ENCODE measurements around the gene CASS4.

The CASS4 gene

GRCh38 chr20:56426926-56427325, 14.9 kb downstream of the CASS4 start:
- Histone ChIP-seq H3K27me3 (ENCODE audit: control insufficient read depth in 3 of 3, insufficient read depth in 3 of 3, low read depth in 1 of 3, low read length in 3 of 3) (no peaks in the 10 kb centered on the region), H3K4me3 (ENCODE audit: low read length in 2 of 2) (no peak overlapping the region), H3K4ac (ENCODE audit: low read length) (no peak overlapping the region), H3K27ac (replicated peaks; ENCODE audit: low read length) (no peak overlapping the region), H3K9ac (ENCODE audit: low read depth, low read length, poor library complexity) (no peak overlapping the region), H2BK12ac (ENCODE audit: low read length) (no peak overlapping the region), H3K14ac (ENCODE audit: low read length) (no peak overlapping the region), H3K4me1 (ENCODE audit: control insufficient read depth in 2 of 2, insufficient read depth in 1 of 2, low read depth in 1 of 2, low read length in 2 of 2) (peaks cover 0 to 10% of the 10 kb centered on the region in 2 donors), H4K91ac (ENCODE audit: low read depth, low read length, poor library complexity) (no peak overlapping the region), H2BK120ac (ENCODE audit: low read depth, low read length) (no peak overlapping the region), H3K23ac (ENCODE audit: low read depth, low read length, poor library complexity) (no peak overlapping the region), H2AFZ (ENCODE audit: low read length) (no peak overlapping the region), H4K8ac (ENCODE audit: low read depth, low read length) (no peak overlapping the region), H2BK15ac (ENCODE audit: low read length) (no peak overlapping the region), H2AK5ac (ENCODE audit: low read depth, low read length) (no peak overlapping the region), H3K79me1 (ENCODE audit: low read depth, low read length) (no peaks in the 10 kb centered on the region), H3K9me3 (replicated peaks in 1 of 2; ENCODE audit: control insufficient read depth in 2 of 2, insufficient read depth in 1 of 2, low read depth in 1 of 2, low read length in 2 of 2) (no peaks in the 10 kb centered on the region), H3K18ac (ENCODE audit: low read length) (no peak overlapping the region), H3K36me3 (replicated peaks in 1 of 2; ENCODE audit: control insufficient read depth in 2 of 2, insufficient read depth in 2 of 2, low read length in 2 of 2) (no peaks in the 10 kb centered on the region), H2BK5ac (ENCODE audit: low read length) (no peak overlapping the region), H3K4me2 (ENCODE audit: insufficient read depth, low read length, poor library complexity, severe bottlenecking) (no peak overlapping the region)
- no peak for DNase-seq (ENCODE audit: low spot score)

DNA sequence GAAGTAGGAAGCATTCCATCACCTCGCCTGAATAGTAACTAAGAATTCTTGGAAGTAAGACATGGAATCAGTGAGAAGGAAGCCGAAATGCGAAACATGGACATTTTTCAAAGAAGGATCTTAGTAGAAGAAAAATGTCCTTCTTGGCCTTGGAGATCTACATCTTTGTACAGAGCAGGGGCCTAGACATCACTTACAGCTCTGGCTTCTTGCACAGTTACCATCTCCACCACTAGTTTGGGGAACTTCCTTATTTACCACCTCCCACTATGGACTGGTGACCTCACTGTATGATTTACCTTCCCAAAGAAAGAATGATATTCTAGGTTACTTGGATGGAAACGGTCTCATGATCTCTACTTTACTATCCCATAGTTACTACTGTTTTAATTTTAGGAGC, 15.7 kb downstream of the CASS4 start:
- WGBS, 2 donors (ENCODE audit: extremely low coverage in 2 of 2, insufficient read length in 2 of 2, insufficient replicate concordance in 1 of 2), result no CpG with 5 or more reads among the region's 4 CpGs
- Histone ChIP-seq H2BK12ac (ENCODE audit: low read length) (no peak overlapping the region), H2BK5ac (ENCODE audit: low read length) (no peak overlapping the region), H3K27ac (replicated peaks; ENCODE audit: low read length) (no peak overlapping the region), H2BK120ac (ENCODE audit: low read depth, low read length) (no peak overlapping the region), H3K18ac (ENCODE audit: low read length) (no peak overlapping the region), H3K9me3 (replicated peaks in 1 of 2; ENCODE audit: control insufficient read depth in 2 of 2, insufficient read depth in 1 of 2, low read depth in 1 of 2, low read length in 2 of 2) (no peaks in the 10 kb centered on the region), H3K4me1 (ENCODE audit: control insufficient read depth in 2 of 2, insufficient read depth in 1 of 2, low read depth in 1 of 2, low read length in 2 of 2) (peaks cover 0 to 2% of the 10 kb centered on the region in 2 donors), H3K4ac (ENCODE audit: low read length) (no peak overlapping the region), H3K14ac (ENCODE audit: low read length) (no peak overlapping the region), H4K8ac (ENCODE audit: low read depth, low read length) (no peak overlapping the region), H2BK15ac (ENCODE audit: low read length) (no peak overlapping the region), H3K79me1 (ENCODE audit: low read depth, low read length) (no peaks in the 10 kb centered on the region), H3K4me3 (ENCODE audit: low read length in 2 of 2) (no peak overlapping the region), H3K36me3 (replicated peaks in 1 of 2; ENCODE audit: control insufficient read depth in 2 of 2, insufficient read depth in 2 of 2, low read length in 2 of 2) (no peaks in the 10 kb centered on the region), H4K91ac (ENCODE audit: low read depth, low read length, poor library complexity) (no peak overlapping the region), H3K9ac (ENCODE audit: low read depth, low read length, poor library complexity) (no peak overlapping the region), H3K4me2 (ENCODE audit: insufficient read depth, low read length, poor library complexity, severe bottlenecking) (no peak overlapping the region), H3K27me3 (ENCODE audit: control insufficient read depth in 3 of 3, insufficient read depth in 3 of 3, low read depth in 1 of 3, low read length in 3 of 3) (no peaks in the 10 kb centered on the region), H2AK5ac (ENCODE audit: low read depth, low read length) (no peak overlapping the region), H3K23ac (ENCODE audit: low read depth, low read length, poor library complexity) (no peak overlapping the region), H2AFZ (ENCODE audit: low read length) (no peak overlapping the region)
- no peak for DNase-seq (ENCODE audit: low spot score)

- Histone ChIP-seq H3K14ac (ENCODE audit: low read length) (no peak overlapping the region), H3K27ac (replicated peaks; ENCODE audit: low read length) (no peak overlapping the region), H3K36me3 (replicated peaks in 1 of 2; ENCODE audit: control insufficient read depth in 2 of 2, insufficient read depth in 2 of 2, low read length in 2 of 2) (no peaks in the 10 kb centered on the region), H3K4me3 (ENCODE audit: low read length in 2 of 2) (no peak overlapping the region), H2BK5ac (ENCODE audit: low read length) (no peak overlapping the region), H3K23ac (ENCODE audit: low read depth, low read length, poor library complexity) (no peak overlapping the region), H3K27me3 (ENCODE audit: control insufficient read depth in 3 of 3, insufficient read depth in 3 of 3, low read depth in 1 of 3, low read length in 3 of 3) (no peaks in the 10 kb centered on the region), H2BK12ac (ENCODE audit: low read length) (no peak overlapping the region), H2BK15ac (ENCODE audit: low read length) (no peak overlapping the region), H3K4ac (ENCODE audit: low read length) (no peak overlapping the region), H2AFZ (ENCODE audit: low read length) (no peak overlapping the region), H3K4me2 (ENCODE audit: insufficient read depth, low read length, poor library complexity, severe bottlenecking) (no peak overlapping the region), H2AK5ac (ENCODE audit: low read depth, low read length) (no peak overlapping the region), H4K91ac (ENCODE audit: low read depth, low read length, poor library complexity) (no peak overlapping the region), H3K79me1 (ENCODE audit: low read depth, low read length) (no peaks in the 10 kb centered on the region), H3K9ac (ENCODE audit: low read depth, low read length, poor library complexity) (no peak overlapping the region), H3K4me1 (ENCODE audit: control insufficient read depth in 2 of 2, insufficient read depth in 1 of 2, low read depth in 1 of 2, low read length in 2 of 2) (no peaks in the 10 kb centered on the region), H4K8ac (ENCODE audit: low read depth, low read length) (no peak overlapping the region), H3K9me3 (replicated peaks in 1 of 2; ENCODE audit: control insufficient read depth in 2 of 2, insufficient read depth in 1 of 2, low read depth in 1 of 2, low read length in 2 of 2) (no peaks in the 10 kb centered on the region), H2BK120ac (ENCODE audit: low read depth, low read length) (no peak overlapping the region), H3K18ac (ENCODE audit: low read length) (no peak overlapping the region)
- no CpG with 5 or more reads among the region's 5 CpGs for WGBS, 2 donors (ENCODE audit: extremely low coverage in 2 of 2, insufficient read length in 2 of 2, insufficient replicate concordance in 1 of 2)
- no peak for DNase-seq (ENCODE audit: low spot score)
Observed at GRCh38 chr20:56428410-56428809, 16.4 kb downstream of the CASS4 start.

DNA sequence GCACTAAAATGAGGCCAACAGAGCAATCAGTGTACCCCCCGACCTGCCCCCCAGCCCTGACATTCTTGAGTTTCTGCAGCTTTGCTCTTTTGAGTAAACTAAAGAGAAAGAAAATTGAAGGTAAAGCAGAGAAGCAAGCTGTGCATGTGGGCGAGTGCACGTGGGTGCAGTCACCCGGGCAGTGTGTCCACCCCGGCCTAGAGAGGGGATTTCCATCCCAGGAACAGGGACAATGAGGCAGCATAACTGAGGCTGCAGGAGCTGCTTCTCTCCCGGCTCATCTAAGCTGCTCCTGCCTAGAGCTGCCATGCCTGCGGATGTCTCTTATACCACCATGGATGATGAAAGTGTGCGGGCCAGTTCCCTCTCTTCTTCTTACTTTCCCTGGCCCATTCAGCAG, 16.8 kb downstream of the CASS4 start:
- Histone ChIP-seq H3K36me3 (replicated peaks in 1 of 2; ENCODE audit: control insufficient read depth in 2 of 2, insufficient read depth in 2 of 2, low read length in 2 of 2) (no peaks in the 10 kb centered on the region), H2BK15ac (ENCODE audit: low read length) (no peak overlapping the region), H2BK120ac (ENCODE audit: low read depth, low read length) (no peak overlapping the region), H3K9ac (ENCODE audit: low read depth, low read length, poor library complexity) (peak overlapping the region; percentile 67), H3K4ac (ENCODE audit: low read length) (no peak overlapping the region), H3K27me3 (ENCODE audit: control insufficient read depth in 3 of 3, insufficient read depth in 3 of 3, low read depth in 1 of 3, low read length in 3 of 3) (no peaks in the 10 kb centered on the region), H3K23ac (ENCODE audit: low read depth, low read length, poor library complexity) (no peak overlapping the region), H3K14ac (ENCODE audit: low read length) (no peak overlapping the region), H3K4me1 (ENCODE audit: control insufficient read depth in 2 of 2, insufficient read depth in 1 of 2, low read depth in 1 of 2, low read length in 2 of 2) (no peaks in the 10 kb centered on the region), H2AFZ (ENCODE audit: low read length) (peak overlapping the region; percentile 51), H3K27ac (replicated peaks; ENCODE audit: low read length) (no peak overlapping the region), H2BK12ac (ENCODE audit: low read length) (no peak overlapping the region), H3K4me3 (ENCODE audit: low read length in 2 of 2) (no peak overlapping the region), H2AK5ac (ENCODE audit: low read depth, low read length) (peak overlapping the region; percentile 13), H2BK5ac (ENCODE audit: low read length) (no peak overlapping the region), H3K9me3 (replicated peaks in 1 of 2; ENCODE audit: control insufficient read depth in 2 of 2, insufficient read depth in 1 of 2, low read depth in 1 of 2, low read length in 2 of 2) (no peaks in the 10 kb centered on the region), H4K8ac (ENCODE audit: low read depth, low read length) (no peak overlapping the region), H3K79me1 (ENCODE audit: low read depth, low read length) (no peaks in the 10 kb centered on the region), H3K4me2 (ENCODE audit: insufficient read depth, low read length, poor library complexity, severe bottlenecking) (no peak overlapping the region), H3K18ac (ENCODE audit: low read length) (no peak overlapping the region), H4K91ac (ENCODE audit: low read depth, low read length, poor library complexity) (no peak overlapping the region)
- WGBS, 2 donors (ENCODE audit: extremely low coverage in 2 of 2, insufficient read length in 2 of 2, insufficient replicate concordance in 1 of 2), result no CpG with 5 or more reads among the region's 8 CpGs
- DNase-seq (ENCODE audit: low spot score), result no peak
